H1 (cell line): ENCODE measurements around the gene CHMP6. TPM values are rescaled to one million over a fixed set of nuclear protein-coding genes. Genes with fewer than 3 reads are reported as not detected.
A peak's percentile ranks its signal among the peaks of the same experiment; 100 is the strongest.

ENCODE experiments used
- CTCF ChIA-PET: fragments of 300-600 bp; sonication (Branson Sonifier 250); formaldehyde crosslinking; loops from one replicate; lab custom pipeline; 2021; ENCODE audit not compliant: partially characterized antibody; lab: Charles Lee
- POLR2A ChIA-PET: fragments of 300-600 bp; sonication (Branson Sonifier 250); formaldehyde crosslinking; loops from one replicate; lab custom pipeline; 2021; ENCODE audit warnings: inconsistent platforms; ENCODE audit not compliant: partially characterized antibody; lab: Charles Lee
- DNase-seq, 2 experiments: peaks; one replicate each; pipeline versions ENCODE4 v3.0.0 to v3.0.0-alpha.2; 2010 to 2022; ENCODE audit warnings: low spot score in 2 of 2, low read depth in 1 of 2, mixed read lengths in 1 of 2
- FAIRE-seq: peaks from 2 replicates; lab custom pipeline; 2011; peaks lifted over from hg19 to GRCh38; lab: Jason Lieb, UNC
- H2AFZ ChIP-seq: 2 replicates; pipeline ENCODE4 v1.8.1; 2012; ENCODE audit warnings: low read length, inconsistent platforms
- H2AK5ac ChIP-seq: 2 replicates; pipeline ENCODE4 v1.6.1; 2013; ENCODE audit warnings: low read depth, low read length
- H2BK120ac ChIP-seq: replicated peaks from 2 replicates; pipeline ENCODE3; 2013; ENCODE audit warnings: low read depth, low read length, inconsistent platforms
- H2BK12ac ChIP-seq: 2 replicates; pipeline ENCODE4 v1.6.1; 2013; ENCODE audit warnings: low read depth, low read length
- H2BK15ac ChIP-seq: 2 replicates; pipeline ENCODE4 v1.6.1; 2013; ENCODE audit warnings: low read length
- H2BK20ac ChIP-seq: 2 replicates; pipeline ENCODE4 v1.6.1; 2013; ENCODE audit warnings: low read length
- H2BK5ac ChIP-seq: 2 replicates; pipeline ENCODE4 v1.6.1; 2013; ENCODE audit warnings: low read depth, low read length
- H3K14ac ChIP-seq: 2 replicates; pipeline ENCODE4 v1.6.1; 2013; ENCODE audit warnings: inconsistent platforms; ENCODE audit not compliant: insufficient read length
- H3K18ac ChIP-seq: 2 replicates; pipeline ENCODE4 v1.6.1; 2013; ENCODE audit warnings: low read length; ENCODE audit errors: extremely low read depth
- H3K23ac ChIP-seq: 2 replicates; pipeline ENCODE4 v1.6.1; 2013; ENCODE audit warnings: inconsistent platforms; ENCODE audit not compliant: insufficient read length
- H3K23me2 ChIP-seq: 2 replicates; pipeline ENCODE4 v1.6.1; 2013; ENCODE audit warnings: low read depth, low read length
- H3K27ac ChIP-seq: 2 replicates; pipeline ENCODE4 v1.6.1; 2011; ENCODE audit warnings: low read depth, low read length, inconsistent platforms
- H3K27me3 ChIP-seq, 4 experiments: replicated peaks in 1 of 4; 1 replicate in 1 of 4; 2 replicates in 3 of 4; pipeline versions ENCODE4 v1.6.1 to v1.8.1; 2011 to 2013; ENCODE audit warnings: low read length in 3 of 4, mild to moderate bottlenecking in 3 of 4, inconsistent platforms in 2 of 4, mixed read lengths in 2 of 4, moderate library complexity in 1 of 4; ENCODE audit not compliant: control insufficient read depth in 3 of 4, insufficient read depth in 3 of 4; ENCODE audit errors: extremely low read depth in 1 of 4
- H3K36me3 ChIP-seq, 4 experiments: 2 replicates each; pipeline versions ENCODE4 v1.6.1 to v1.8.1; 2011 to 2013; ENCODE audit warnings: mild to moderate bottlenecking in 4 of 4, low read length in 3 of 4, moderate library complexity in 2 of 4, control low read depth in 1 of 4, inconsistent platforms in 1 of 4; ENCODE audit not compliant: insufficient read depth in 4 of 4, control insufficient read depth in 2 of 4
- H3K4ac ChIP-seq: replicated peaks from 2 replicates; pipeline ENCODE3; 2013; ENCODE audit warnings: low read length, low read depth, mixed read lengths, inconsistent platforms; ENCODE audit not compliant: insufficient read length
- H3K4me1 ChIP-seq, 4 experiments: replicated peaks in 1 of 4; 1 replicate in 1 of 4; 2 replicates in 3 of 4; pipeline versions ENCODE4 v1.6.1 to v1.8.1; 2011 to 2013; ENCODE audit warnings: low read length in 3 of 4, inconsistent platforms in 2 of 4, mixed read lengths in 1 of 4; ENCODE audit not compliant: insufficient read depth in 4 of 4, control insufficient read depth in 3 of 4
- H3K4me2 ChIP-seq, 2 experiments: 2 replicates each; pipeline versions ENCODE4 v1.6.1 to v1.8.1; 2011 to 2013; ENCODE audit warnings: low read depth in 2 of 2, low read length in 2 of 2, control low read depth in 1 of 2, inconsistent platforms in 1 of 2, mild to moderate bottlenecking in 1 of 2; ENCODE audit not compliant: insufficient read depth in 1 of 2
- H3K4me3 ChIP-seq, 4 experiments: fragments of 200-600, 300-600 bp in 1 of 4; sonication (generic), shearing (Covaris generic), sonication (Bioruptor Twin) in 1 of 4; 2 replicates each; pipeline versions ENCODE4 v1.5.1 to v1.8.1; 2011 to 2016; ENCODE audit warnings: low read length in 4 of 4, low read depth in 3 of 4, control low read depth in 2 of 4, inconsistent platforms in 2 of 4, mild to moderate bottlenecking in 2 of 4, mixed read lengths in 1 of 4, moderate library complexity in 1 of 4; ENCODE audit not compliant: insufficient read depth in 2 of 4; ENCODE audit errors: extremely low read depth in 1 of 4
- H3K56ac ChIP-seq: replicated peaks from 2 replicates; pipeline ENCODE3; 2013; ENCODE audit warnings: low read depth, mild to moderate bottlenecking, mixed read lengths, low read length, inconsistent platforms; ENCODE audit not compliant: insufficient read length
- H3K79me1 ChIP-seq: 2 replicates; pipeline ENCODE4 v1.6.1; 2013; ENCODE audit warnings: low read depth, low read length, control low read depth
- H3K79me2 ChIP-seq, 2 experiments: 2 replicates each; pipeline versions ENCODE4 v1.6.1 to v1.8.1; 2012 to 2013; ENCODE audit warnings: low read length in 2 of 2, mild to moderate bottlenecking in 2 of 2, inconsistent platforms in 1 of 2; ENCODE audit not compliant: insufficient read depth in 2 of 2, control insufficient read depth in 1 of 2
- H3K9ac ChIP-seq, 4 experiments: replicated peaks in 1 of 4; 1 replicate in 1 of 4; 2 replicates in 3 of 4; pipeline versions ENCODE4 v1.6.1 to v1.8.1; 2011 to 2013; ENCODE audit warnings: low read depth in 3 of 4, low read length in 3 of 4, control low read depth in 2 of 4, mild to moderate bottlenecking in 2 of 4, moderate library complexity in 2 of 4, inconsistent platforms in 1 of 4; ENCODE audit errors: extremely low read depth in 1 of 4
- H3K9me3 ChIP-seq, 2 experiments: 2 replicates each; pipeline versions ENCODE4 v1.6.1 to v1.8.1; 2012 to 2013; ENCODE audit warnings: mild to moderate bottlenecking in 2 of 2, moderate library complexity in 2 of 2, control low read depth in 1 of 2, inconsistent platforms in 1 of 2, low read depth in 1 of 2, low read length in 1 of 2, mixed read lengths in 1 of 2; ENCODE audit not compliant: insufficient read depth in 2 of 2
- H4K20me1 ChIP-seq, 2 experiments: replicated peaks in 1 of 2; 2 replicates each; pipeline versions ENCODE3 to v1.8.1; 2011 to 2013; ENCODE audit warnings: inconsistent platforms in 2 of 2, low read length in 2 of 2, mild to moderate bottlenecking in 1 of 2; ENCODE audit not compliant: insufficient read depth in 2 of 2, control insufficient read depth in 1 of 2
- H4K5ac ChIP-seq: 2 replicates; pipeline ENCODE4 v1.6.1; 2013; ENCODE audit warnings: low read length, low read depth, mixed read lengths, inconsistent platforms; ENCODE audit not compliant: insufficient read length
- H4K8ac ChIP-seq: 2 replicates; pipeline ENCODE4 v1.8.0; 2013; ENCODE audit warnings: mild to moderate bottlenecking, moderate library complexity, low read length, inconsistent platforms; ENCODE audit not compliant: insufficient read depth; ENCODE audit errors: extremely low read depth
- H4K91ac ChIP-seq: replicated peaks from 2 replicates; pipeline ENCODE3; 2013; ENCODE audit warnings: low read length, mixed read lengths, inconsistent platforms; ENCODE audit not compliant: insufficient read length
- BCL11A ChIP-seq, 2 experiments: IDR thresholded peaks; one replicate each; pipeline ENCODE4 v1.6.1; 2011; ENCODE audit warnings: low read depth in 2 of 2, low read length in 2 of 2, mild to moderate bottlenecking in 2 of 2
- CEBPB ChIP-seq: IDR thresholded peaks from 2 replicates; pipeline ENCODE4 v1.6.1; 2012; ENCODE audit warnings: low read depth, low read length
- RFX5 ChIP-seq: IDR thresholded peaks from 2 replicates; pipeline ENCODE4 v1.6.1; 2011; ENCODE audit warnings: low read depth, low read length, improper control_type of control experiment, borderline replicate concordance
- RXRA ChIP-seq: IDR thresholded peaks from 2 replicates; pipeline ENCODE4 v1.6.1; 2011; ENCODE audit warnings: low read depth, mild to moderate bottlenecking, low read length, moderate library complexity; ENCODE audit not compliant: insufficient read depth
- SIN3A ChIP-seq, 2 experiments: IDR thresholded peaks in 1 of 2; conservative IDR thresholded peaks in 1 of 2; 2 replicates each; pipeline ENCODE4 v1.6.1; 2011 to 2012; ENCODE audit warnings: low read length in 2 of 2, improper control_type of control experiment in 1 of 2, low read depth in 1 of 2, mild to moderate bottlenecking in 1 of 2
- SP1 ChIP-seq: IDR thresholded peaks from 2 replicates; pipeline ENCODE4 v1.6.1; 2011; ENCODE audit warnings: low read depth, low read length
- TAF1 ChIP-seq: IDR thresholded peaks from 2 replicates; pipeline ENCODE4 v1.6.1; 2011; ENCODE audit warnings: mild to moderate bottlenecking, low read depth, low read length
- WGBS, 2 experiments: shearing (Covaris generic) in 1 of 2; methylation state at CpG; one replicate each; pipeline versions ENCODE4 v1.1.6 to v1.1.7; 2013 to 2015; ENCODE audit warnings: low lambda C conversion rate in 2 of 2, mixed read lengths in 2 of 2, inconsistent platforms in 1 of 2, low coverage in 1 of 2, missing lambda C conversion rate in 1 of 2; ENCODE audit not compliant: insufficient replicate concordance in 2 of 2, insufficient coverage in 1 of 2, insufficient read length in 1 of 2; ENCODE audit errors: extremely low coverage in 1 of 2, missing lambda C conversion rate in 1 of 2; 5-methylcytosine and 5-hydroxymethylcytosine counted together
- polyA plus RNA-seq, 7 experiments: library from polyadenylated mRNA; depleted of rRNA in 3 of 7; stranded (reverse) in 5 of 7; unstranded in 2 of 7; fragments of >200 nt in 5 of 7; fragments of 200-250 nt in 2 of 7; gene quantifications; 1 replicate in 5 of 7; 2 replicates in 1 of 7; 4 replicates in 1 of 7; pipeline versions ENCODE4 v1.2.1 to v1.2.3, GENCODE V29; 2011 to 2013; ENCODE audit warnings: missing spikeins in 2 of 7, mixed read lengths in 2 of 7
- total RNA-seq: library from RNA; stranded (reverse); fragmentation: NEBNext Ultra II Directional; extraction: Animal tissue kit (Norgen Biotek cat#: 25700); gene quantifications from 2 replicates; pipeline ENCODE4 v1.2.1, GENCODE V29; 2021
- TF ChIP-seq, protein P1 (sequence below): IDR thresholded peaks from 2 replicates; pipeline ENCODE4 v1.6.1; 2012; ENCODE audit warnings: inconsistent platforms
- TF ChIP-seq, protein P2 (sequence below): IDR thresholded peaks from 2 replicates; pipeline ENCODE4 v1.6.1; 2011; ENCODE audit warnings: low read length, improper control_type of control experiment

The CHMP6 gene
- total and polyA plus RNA-seq, 2 of the 8 experiments (the other 6 are each of a cell fraction or from before 2014, with no cell fraction given): 15.7 to 24.3 TPM

DNA sequence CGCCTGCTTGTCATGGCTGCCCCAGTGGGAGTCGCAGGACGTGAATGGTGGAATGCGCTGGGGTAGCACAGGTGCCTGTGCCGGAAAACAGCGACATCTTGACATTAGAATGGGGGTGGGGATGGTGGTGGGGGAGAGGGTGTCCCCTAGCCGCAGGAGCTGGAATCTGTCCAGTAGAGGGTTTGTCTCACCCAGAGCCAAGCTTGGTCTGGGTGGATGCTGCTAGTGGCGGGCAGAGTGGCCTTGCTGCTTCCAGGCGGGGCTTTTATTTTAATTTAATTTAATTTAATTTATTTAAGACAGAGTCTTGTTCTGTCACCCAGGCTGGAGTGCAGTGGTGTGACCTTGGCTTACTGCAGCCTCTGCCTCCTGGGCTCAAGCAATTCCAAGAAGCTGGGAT is 51.0 kb downstream of the CHMP6 start:
- WGBS, 2 experiments: 90% methylated on average over 7 of the region's 9 CpGs; no CpG with 5 or more reads in 1 of the 2 experiments
- Histone ChIP-seq H3K27me3 (no peaks in the 10 kb centered on the region), H4K5ac (no peak overlapping the region), H3K9me3 (no peaks in the 10 kb centered on the region), H3K23me2 (no peaks in the 10 kb centered on the region), H3K36me3 (no peaks in the 10 kb centered on the region), H3K14ac (no peak overlapping the region), H3K56ac (no peak overlapping the region), H3K4me1 (peaks cover 0 to 11% (median 3%) of the 10 kb centered on the region in 4 experiments; a peak in 5 of 7 replicates), H3K4ac (no peak overlapping the region), H2BK12ac (peak overlapping the region; percentile 50; the same call in 1 of the 2 replicates), H4K20me1 (peaks cover 4 to 26% of the 10 kb centered on the region in 2 experiments), H3K9ac (no peak overlapping the region; a peak in 1 of 7 replicates), H3K27ac (no peak overlapping the region), H2BK5ac (no peak overlapping the region), H3K79me2 (peaks cover 0 to 38% of the 10 kb centered on the region in 2 experiments; a peak in 2 of 4 replicates), H4K91ac (no peak overlapping the region), H3K18ac (no peak overlapping the region), H2AFZ (no peak overlapping the region), H3K4me2 (no peak overlapping the region), H3K23ac (no peak overlapping the region), H2BK120ac (no peak overlapping the region), H2BK15ac (no peak overlapping the region), H2BK20ac (no peak overlapping the region), H3K4me3 (no peak overlapping the region), H3K79me1 (peaks cover 19% of the 10 kb centered on the region), H2AK5ac (no peak overlapping the region), H4K8ac (no peak overlapping the region)
- DNase-seq (no peak), FAIRE-seq (no peak)
- TF ChIP-seq CEBPB: no peak
- TF ChIP-seq TAF1: no peak
- no peak for TF ChIP-seq SIN3A (conservative IDR thresholded peaks at IDR 0.05 in 1 of 2, IDR thresholded peaks at IDR 0.05 in 1 of 2; ENCODE audit: low read depth in 1 of 2, low read length in 2 of 2)
- TF ChIP-seq RFX5: no peak
- TF ChIP-seq, protein P1, sequence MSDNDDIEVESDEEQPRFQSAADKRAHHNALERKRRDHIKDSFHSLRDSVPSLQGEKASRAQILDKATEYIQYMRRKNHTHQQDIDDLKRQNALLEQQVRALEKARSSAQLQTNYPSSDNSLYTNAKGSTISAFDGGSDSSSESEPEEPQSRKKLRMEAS: no peak
- TF ChIP-seq BCL11A (IDR thresholded peaks at IDR 0.05; ENCODE audit: low read depth in 2 of 2, low read length in 2 of 2): no peak
- TF ChIP-seq, protein P2, sequence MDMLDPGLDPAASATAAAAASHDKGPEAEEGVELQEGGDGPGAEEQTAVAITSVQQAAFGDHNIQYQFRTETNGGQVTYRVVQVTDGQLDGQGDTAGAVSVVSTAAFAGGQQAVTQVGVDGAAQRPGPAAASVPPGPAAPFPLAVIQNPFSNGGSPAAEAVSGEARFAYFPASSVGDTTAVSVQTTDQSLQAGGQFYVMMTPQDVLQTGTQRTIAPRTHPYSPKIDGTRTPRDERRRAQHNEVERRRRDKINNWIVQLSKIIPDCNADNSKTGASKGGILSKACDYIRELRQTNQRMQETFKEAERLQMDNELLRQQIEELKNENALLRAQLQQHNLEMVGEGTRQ: no peak
- TF ChIP-seq RXRA: no peak
- no peak for TF ChIP-seq SP1
- CTCF ChIA-PET: interaction anchor here (0.6 to 15.3 kb wide), 10 partner anchors 12 to 148 kb away, joined by 3 to 103 read pairs (median 4); no protein-coding TSS in a partner anchor
- POLR2A ChIA-PET: interaction anchor here (1.0 to 2.0 kb wide), 2 partner anchors 9 to 120 kb away, joined by 3 to 9 read pairs; no protein-coding TSS in a partner anchor
